Stimulated activated CD8-positive, alpha-beta memory T cell treated with anti-CD3 and anti-CD28 coated beads, Interleukin-4, amount 100 ng/mL, for 4 hours (primary cell): ENCODE data around the gene HYAL2.

Source experiments
- DNase-seq, 2 donors: peaks; one replicate each; pipeline ENCODE4 v3.0.0-alpha.2; 2020; ENCODE audit warnings: low read depth in 2 of 2, low spot score in 1 of 2

The HYAL2 gene

GRCh38 chr3:50330330-50330729, 7.8 kb upstream of the HYAL2 start:
- no peak for DNase-seq

GRCh38 chr3:50327943-50328691, 5.6 kb upstream of the HYAL2 start, which contains the start of gene TUSC2:
Gene TUSC2 (minus strand): TSS chr3:50328223. CDS start chr3:50328099, 124 bp downstream.
- peak; percentile 89 to 90 for DNase-seq

DNA sequence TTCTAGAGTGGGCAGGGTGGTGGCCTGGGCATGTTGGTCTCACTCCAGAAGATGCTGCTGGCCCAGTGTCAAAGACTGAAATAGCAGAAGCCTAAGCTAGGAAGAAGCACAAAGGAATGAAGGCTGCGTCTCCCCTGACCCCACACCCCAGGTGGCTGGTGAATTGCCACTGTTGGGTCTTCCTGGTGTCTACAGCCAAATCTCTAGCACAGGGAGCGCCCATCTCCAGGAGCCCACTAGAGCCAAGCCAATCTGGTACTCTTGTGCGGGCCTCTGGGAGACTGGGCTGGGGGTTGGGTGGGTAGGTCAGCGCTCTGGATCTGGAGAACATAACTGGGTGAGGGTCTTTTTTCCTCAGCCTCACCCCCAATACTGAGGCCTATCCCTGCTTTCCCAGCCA, 4.6 kb upstream of the HYAL2 start:
- no peak for DNase-seq

- no peak for DNase-seq
Observed at GRCh38 chr3:50326182-50326541, 3.6 kb upstream of the HYAL2 start.

- no peak for DNase-seq
Observed at GRCh38 chr3:50325497-50326181, 3.1 kb upstream of the HYAL2 start.

GRCh38 chr3:50325113-50325480, 2.6 kb upstream of the HYAL2 start:
- DNase-seq, result no peak

DNA sequence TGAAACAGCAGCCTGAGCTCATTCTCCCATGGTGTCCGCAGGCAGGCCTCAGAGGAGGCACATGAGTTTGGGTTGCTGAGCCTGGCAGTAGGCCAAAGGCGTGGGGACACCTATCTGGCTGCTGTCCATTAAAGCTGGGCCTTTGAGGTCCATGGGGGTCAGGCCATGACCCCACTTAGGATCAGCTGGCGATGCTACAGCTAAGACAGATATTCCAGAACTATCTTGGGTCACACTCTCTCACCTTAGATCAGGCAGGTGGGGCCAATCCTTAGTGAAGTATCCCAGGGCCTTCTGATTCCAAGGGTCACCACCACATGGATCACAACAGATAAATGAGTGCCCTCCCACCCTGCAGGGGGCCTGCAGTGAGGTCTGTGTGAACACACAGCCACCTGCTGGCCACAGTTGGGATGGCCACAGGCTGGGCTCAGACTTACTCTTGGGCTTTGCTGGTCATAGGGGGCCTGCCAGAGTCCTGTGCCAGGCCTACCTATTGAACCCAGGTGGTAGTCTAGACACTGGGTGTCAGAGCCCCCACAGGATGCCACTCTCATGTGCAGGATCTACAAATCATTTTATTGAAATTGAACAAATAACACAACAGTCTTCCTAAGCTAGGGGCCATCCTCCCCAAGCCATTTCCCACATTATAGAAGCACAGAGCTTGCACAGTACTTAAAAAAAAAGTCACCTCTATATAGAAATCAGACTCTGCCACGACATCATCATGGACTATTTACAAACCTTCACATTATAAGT, 2.0 kb upstream of the HYAL2 start:
- peak in 1 of 2 donors; percentile 33 for DNase-seq

DNA sequence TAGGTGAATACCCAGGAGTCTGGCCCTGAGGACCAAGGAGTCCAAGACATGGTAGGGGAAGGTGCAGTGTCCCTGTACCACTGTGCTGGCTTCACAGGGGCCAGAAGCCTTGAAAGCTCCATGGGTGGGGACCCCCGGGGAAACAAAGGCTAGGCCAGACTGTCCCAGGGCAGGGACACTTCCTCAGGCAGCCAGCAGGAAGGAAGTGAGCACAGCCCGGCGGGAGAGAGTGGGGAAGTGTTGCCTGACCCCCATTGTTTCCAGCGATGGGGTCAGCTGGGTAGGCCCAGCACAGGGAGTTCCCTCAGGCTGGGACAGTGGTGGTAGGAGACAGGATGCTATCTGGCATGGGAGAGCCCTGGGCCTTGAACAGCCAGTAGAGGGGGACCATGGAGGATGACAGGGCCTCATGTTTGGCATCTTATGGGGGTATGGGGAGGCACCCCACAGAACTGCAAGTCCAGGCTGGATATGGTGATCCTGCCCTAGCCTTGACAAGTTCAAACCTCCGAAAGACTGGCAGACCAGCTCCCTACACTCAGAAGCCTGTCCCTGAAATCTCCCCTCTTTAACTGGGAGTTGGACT, 1.2 kb upstream of the HYAL2 start:
- no peak for DNase-seq

- no peak for DNase-seq
Observed at GRCh38 chr3:50323092-50323600, 601 bp upstream of the HYAL2 start.

DNA sequence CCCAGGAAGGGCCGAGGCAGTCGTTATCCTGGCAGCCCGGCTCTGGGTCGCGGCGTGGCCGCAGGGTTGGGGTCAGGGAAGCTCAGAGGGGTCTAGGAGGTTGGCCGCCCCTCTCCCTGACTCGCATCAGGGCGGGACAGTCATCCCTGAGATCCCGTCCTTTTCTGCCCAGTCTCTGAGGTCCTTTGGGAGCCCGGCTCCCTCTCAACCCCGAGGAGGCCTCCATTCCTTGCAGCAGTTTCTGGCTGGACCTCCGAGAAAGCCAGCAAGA, 495 bp downstream of the HYAL2 start:
- DNase-seq, result no peak

- DNase-seq, result peak; percentile 59 to 65
Observed at GRCh38 chr3:50321336-50322114, 1.0 kb downstream of the HYAL2 start.

DNA sequence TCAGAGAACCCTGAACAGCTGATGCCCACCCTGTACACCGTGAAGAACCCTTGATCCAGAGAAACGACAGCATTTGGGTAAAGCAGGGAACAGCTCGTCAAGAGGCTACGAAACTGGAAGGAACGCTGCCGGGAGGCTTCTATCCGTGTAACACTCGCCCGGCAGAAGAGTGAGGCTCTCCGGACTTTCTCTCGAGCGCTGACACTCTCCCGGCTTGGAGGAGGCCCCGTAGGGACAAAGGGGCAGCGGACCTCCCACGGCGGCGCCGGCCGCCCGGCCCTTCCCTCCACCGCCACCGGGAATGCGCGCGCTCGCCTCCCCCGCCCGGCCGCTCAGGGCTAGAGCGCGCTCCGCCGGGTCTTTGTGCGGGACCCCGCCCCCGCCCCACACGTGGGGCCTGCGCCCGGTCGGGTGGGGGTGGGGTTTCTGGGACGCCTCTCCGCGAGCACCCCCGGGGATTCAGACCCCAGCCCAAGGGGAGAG, 1.7 kb downstream of the HYAL2 start:
- peak in 1 of 2 donors; percentile 35 for DNase-seq

- DNase-seq, result no peak
Observed at GRCh38 chr3:50319894-50320625, 2.5 kb downstream of the HYAL2 start.

- DNase-seq, result no peak
Observed at GRCh38 chr3:50319181-50319893, 3.2 kb downstream of the HYAL2 start.

GRCh38 chr3:50318615-50319014, 3.9 kb downstream of the HYAL2 start:
- no peak for DNase-seq

GRCh38 chr3:50318163-50318562, 4.4 kb downstream of the HYAL2 start:
- no peak for DNase-seq

DNA sequence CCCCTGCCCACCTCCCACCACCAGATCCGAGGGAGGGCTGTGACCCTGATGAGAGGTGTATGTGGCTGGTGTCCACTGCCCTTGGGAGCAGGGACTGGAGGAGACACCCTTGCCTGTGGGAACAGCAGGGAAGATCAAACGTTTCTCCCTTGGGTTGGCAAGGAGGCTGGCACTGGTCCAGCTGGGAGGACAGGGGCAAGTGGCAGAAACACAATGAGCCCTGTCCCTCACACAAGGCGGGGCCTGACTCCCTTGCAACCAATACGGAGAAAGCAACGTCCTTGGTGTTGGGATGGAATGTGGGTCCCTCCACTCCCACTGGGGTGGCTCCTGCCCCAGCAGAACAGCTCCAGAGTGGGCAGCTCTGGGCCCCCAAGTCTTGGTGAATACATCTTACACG, 5.2 kb downstream of the HYAL2 start:
- DNase-seq, result no peak

DNA sequence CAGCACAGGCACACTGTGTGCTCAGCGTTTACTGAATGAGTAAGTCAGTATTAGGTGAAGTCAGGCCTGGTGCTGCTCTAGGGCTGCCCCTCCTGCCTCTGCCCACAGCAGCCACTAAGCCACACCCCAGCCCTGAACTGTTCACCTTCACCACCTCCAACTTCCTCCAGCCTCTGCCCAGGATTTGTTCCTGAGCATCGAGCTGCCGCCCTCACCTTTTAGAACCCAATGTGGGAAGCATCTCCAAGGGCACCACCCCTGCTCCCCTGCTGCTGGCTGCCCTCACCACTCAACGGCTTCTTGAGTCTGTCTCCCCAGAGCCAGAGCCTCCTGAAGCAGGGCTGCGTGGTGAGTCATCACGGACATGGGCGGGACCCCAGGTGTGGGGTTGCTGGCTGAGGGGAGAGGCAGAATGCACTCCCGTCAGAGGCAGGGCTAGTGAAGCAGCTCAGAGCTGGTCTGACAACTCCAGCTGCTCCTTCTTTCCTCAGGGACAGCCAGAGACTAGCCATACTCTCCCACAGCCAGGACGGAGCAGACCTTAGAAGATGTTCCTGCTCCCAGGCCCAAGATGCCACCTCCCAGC, 5.8 kb downstream of the HYAL2 start:
- peak; percentile 59 to 63 for DNase-seq

DNA sequence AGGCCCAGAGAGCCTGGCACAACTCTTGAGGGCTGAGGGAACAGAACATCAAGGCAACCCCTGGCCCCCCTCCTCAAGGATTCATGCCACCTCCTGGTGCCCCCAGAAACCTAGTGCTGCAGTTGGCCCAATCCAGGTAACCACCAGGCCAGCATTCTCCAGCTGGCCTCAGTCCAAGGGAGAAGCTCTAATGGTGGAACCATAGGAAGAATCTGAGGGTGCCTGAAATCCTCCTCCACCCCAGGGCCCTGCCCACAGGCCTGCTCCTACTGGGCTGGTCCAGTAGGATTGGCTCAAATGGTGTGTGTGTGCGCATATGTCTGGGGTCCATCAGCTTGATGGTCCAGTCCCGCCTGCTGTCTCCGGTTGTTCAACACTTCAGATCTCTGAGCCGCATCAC, 7.7 kb downstream of the HYAL2 start:
- DNase-seq, result no peak
